Omental fat pad (tissue), 4 donors: Measurements from ENCODE around the gene ATP9A. TPM values are rescaled to one million over a fixed set of nuclear protein-coding genes. Genes with fewer than 3 reads are reported as not detected.
"Not testable (repeated sequence)": the region's sequence is repeated elsewhere in the genome, so short reads cannot be mapped to it uniquely, and the experiment has no call there.

Experiments used
- ATAC-seq: fragments of 150-250 bp; one replicate; pipeline ENCODE4 v1.9.1; 2016; ENCODE audit warnings: mild to moderate bottlenecking, moderate library complexity; ENCODE audit not compliant: low FRiP score
- DNase-seq: peaks from one replicate; pipeline ENCODE4 v3.0.0-alpha.2; 2019; ENCODE audit warnings: low spot score
- total RNA-seq, 4 donors: library from RNA; depleted of rRNA; stranded (reverse); fragments of >200 nt; gene quantifications; one replicate each; pipeline ENCODE4 v1.1.0, GENCODE V29; 2016
- TF ChIP-seq, protein P1 (sequence below), 3 donors: fragments of 450-650 bp; IDR thresholded peaks; one replicate each; pipeline ENCODE4 v1.5.1; 2016 to 2017; ENCODE audit warnings: antibody characterized with exemption in 3 of 3, mild to moderate bottlenecking in 3 of 3, moderate library complexity in 2 of 3

ATP9A gene
- total RNA-seq, 4 donors from 2014 or later: 16.7 to 129 (median 55.0) TPM

DNA sequence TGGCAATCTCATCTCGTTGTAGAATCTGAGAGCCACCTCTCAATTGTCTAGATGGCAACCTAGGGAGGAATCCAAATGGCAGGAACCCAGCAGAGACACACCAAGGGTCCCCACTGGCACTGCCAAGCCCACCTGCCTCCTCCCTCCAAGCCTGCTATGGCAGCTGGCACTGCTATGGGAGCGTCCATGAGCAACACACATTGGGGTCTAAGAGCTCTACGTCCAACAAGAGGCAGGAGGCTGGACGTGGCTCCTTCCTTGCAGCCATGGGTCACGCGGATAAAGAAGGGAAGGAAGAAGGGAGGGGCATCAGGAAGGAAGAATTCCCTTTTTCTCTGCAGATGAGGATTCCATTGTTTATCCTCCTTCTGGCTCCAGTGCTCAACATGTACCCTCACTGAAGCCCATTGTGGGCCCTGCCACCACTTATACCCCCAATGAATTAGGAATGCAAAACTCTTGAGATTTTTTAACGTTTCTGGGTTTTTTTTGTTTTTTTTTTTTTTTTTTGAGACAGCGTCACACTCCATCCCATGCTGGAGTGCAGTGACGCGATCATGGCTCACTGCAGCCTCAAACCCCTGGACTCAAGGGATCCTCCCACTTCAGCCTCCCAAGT, 17.3 kb downstream of the ATP9A start:
- no peak for ATAC-seq
- no peak for DNase-seq
- TF ChIP-seq, protein P1, sequence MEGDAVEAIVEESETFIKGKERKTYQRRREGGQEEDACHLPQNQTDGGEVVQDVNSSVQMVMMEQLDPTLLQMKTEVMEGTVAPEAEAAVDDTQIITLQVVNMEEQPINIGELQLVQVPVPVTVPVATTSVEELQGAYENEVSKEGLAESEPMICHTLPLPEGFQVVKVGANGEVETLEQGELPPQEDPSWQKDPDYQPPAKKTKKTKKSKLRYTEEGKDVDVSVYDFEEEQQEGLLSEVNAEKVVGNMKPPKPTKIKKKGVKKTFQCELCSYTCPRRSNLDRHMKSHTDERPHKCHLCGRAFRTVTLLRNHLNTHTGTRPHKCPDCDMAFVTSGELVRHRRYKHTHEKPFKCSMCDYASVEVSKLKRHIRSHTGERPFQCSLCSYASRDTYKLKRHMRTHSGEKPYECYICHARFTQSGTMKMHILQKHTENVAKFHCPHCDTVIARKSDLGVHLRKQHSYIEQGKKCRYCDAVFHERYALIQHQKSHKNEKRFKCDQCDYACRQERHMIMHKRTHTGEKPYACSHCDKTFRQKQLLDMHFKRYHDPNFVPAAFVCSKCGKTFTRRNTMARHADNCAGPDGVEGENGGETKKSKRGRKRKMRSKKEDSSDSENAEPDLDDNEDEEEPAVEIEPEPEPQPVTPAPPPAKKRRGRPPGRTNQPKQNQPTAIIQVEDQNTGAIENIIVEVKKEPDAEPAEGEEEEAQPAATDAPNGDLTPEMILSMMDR (IDR thresholded peaks at IDR 0.05): no peak

DNA sequence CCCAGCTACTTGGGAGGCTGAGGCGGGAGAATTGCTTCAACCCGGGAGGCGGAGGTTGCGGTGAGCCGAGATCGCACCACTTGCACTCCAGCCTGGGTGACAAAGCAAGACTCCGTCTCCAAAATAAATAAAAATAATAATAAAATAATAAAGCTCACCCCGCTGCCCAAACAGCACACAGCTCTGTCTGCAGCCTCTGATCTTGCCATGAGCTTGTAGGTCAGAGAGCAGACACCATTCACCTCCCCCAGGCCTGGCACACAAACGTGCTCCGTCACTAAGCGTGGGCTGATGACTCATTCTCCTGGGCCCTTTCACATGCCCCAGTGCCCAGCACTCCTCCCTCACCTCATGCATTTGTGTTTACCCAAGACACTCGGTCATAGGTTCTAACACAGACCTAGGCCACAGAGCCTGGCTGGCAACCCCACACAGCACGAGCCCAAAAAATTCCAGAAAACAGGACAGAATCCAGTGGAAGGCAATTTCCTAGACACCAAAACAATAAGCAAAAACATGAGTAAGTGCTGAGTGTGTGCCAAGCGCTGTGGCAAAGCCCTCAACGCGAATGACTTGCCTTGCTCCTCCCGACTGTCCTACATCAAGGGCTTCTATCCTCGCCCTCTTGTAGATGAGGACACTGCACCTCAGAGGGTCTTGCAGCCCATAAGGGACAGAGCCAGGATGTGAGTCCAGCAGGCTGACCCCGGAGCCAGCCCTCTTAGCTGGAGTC, 18.0 kb downstream of the ATP9A start:
- TF ChIP-seq, protein P1 (IDR thresholded peaks at IDR 0.05): no peak
- ATAC-seq (peak; percentile 94), DNase-seq (no peak)

DNA sequence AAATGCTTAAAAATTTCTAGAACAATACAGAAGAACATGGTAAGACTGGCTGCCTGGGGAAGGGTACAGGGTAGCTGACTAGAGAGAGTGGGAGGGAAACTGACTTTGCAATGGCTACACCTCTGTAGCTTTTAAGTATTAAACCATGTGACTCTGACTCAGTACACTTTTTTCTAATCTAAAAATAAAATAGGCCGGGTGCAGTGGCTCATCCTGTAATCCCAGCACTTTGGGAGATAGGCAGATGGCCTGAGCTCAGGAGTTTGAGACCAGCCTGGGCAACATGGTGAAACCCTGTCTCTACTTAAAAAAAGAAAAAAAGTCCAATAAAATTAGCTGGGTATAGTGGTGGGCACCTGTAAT, 18.5 kb downstream of the ATP9A start:
- peak; percentile 53 for ATAC-seq
- no peak for DNase-seq
- TF ChIP-seq, protein P1 (IDR thresholded peaks at IDR 0.05): no peak

GRCh38 chr20:51747182-51747911, 20.8 kb downstream of the ATP9A start:
- no peak for ATAC-seq
- TF ChIP-seq, protein P1 (IDR thresholded peaks at IDR 0.05): no peak
- DNase-seq: no peak

DNA sequence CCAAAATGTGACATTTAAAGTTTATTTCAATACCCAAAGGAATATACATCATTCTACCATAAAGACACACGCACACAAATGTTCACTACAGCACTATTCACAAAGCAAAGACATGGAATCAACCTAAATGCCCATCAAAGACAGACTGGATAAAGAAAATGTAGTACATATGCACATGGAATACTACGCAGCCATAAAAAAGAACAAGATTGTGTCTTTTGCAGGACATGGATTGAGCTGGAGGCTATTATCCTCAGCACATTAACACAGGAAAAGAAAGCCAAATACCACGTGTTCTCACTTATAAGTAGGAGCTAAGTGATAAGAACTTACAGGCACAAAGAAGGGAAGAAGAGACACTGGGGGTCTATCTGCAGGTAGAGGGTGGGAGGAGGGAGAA, 22.4 kb downstream of the ATP9A start:
- TF ChIP-seq, protein P1 (IDR thresholded peaks at IDR 0.05): no peak

GRCh38 chr20:51740838-51741237, 27.4 kb downstream of the ATP9A start:
- ATAC-seq: no peak

More for the DNA sequence above, 22.4 kb downstream of the ATP9A start:
- DNase-seq: no peak
- no peak for ATAC-seq

GRCh38 chr20:51740308-51740707, 27.9 kb downstream of the ATP9A start:
- not testable (repeated sequence) for ATAC-seq, DNase-seq

More at GRCh38 chr20:51740838-51741237, 27.4 kb downstream of the ATP9A start:
- TF ChIP-seq, protein P1 (IDR thresholded peaks at IDR 0.05): no peak
- no peak for DNase-seq
